ENCODE results near the gene IRF6.
"Not testable (repeated sequence)": the region's sequence is repeated elsewhere in the genome, so short reads cannot be mapped to it uniquely, and the experiment has no call there.

Gene IRF6

DNA sequence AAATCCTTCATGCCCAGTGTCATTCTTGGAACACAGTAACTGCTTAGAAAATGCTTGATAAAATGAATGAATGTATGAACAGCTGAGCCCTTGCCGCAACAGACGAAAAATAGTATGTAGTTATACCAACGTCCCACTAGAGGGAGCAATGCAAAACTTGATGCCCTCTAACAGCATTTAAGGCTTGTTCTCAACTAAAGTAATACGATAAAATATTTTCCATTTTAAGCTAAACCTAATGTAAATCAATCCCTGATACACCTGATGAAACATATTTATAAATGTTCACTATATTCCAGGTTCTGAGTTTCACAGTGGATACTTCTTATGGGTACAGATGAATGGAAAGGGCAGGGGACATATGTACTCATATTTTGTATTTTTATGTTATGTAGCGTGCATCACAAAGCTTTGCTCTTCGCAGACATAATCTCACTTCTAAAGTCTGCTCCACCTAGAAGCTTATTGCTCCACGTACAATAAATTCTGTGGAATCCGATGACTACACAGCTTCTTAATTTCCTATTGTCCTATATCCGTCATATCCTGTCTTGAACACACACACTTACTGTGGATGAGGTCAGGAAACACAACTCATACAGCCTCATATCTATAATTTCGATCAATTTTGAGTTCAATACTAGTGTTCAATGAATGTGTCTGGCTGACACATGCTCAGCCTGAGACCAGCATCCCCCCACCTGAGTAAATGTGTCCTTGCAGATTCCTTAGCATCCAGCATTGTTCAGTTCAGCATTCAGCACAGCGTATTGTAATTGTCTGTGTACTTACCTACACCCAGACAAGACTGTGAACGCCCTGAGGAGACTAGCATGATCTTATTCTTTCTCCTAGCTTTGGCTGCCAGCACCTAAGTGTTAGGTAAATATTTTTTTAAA, 17.4 kb upstream of the IRF6 start:
- no peak for DNase-seq (ENCODE audit: low read depth in 2 of 2)

- no peak for DNase-seq (ENCODE audit: low read depth in 2 of 2)
These were observed 16.8 kb upstream of the IRF6 start for GRCh38 chr1:209822706-209823105.

- no peak for DNase-seq (ENCODE audit: low read depth in 2 of 2)
These were observed 15.0 kb upstream of the IRF6 start for GRCh38 chr1:209820986-209821385.

GRCh38 chr1:209819058-209819457, 13.1 kb upstream of the IRF6 start:
- no peak for DNase-seq (ENCODE audit: low read depth in 2 of 2)

DNA sequence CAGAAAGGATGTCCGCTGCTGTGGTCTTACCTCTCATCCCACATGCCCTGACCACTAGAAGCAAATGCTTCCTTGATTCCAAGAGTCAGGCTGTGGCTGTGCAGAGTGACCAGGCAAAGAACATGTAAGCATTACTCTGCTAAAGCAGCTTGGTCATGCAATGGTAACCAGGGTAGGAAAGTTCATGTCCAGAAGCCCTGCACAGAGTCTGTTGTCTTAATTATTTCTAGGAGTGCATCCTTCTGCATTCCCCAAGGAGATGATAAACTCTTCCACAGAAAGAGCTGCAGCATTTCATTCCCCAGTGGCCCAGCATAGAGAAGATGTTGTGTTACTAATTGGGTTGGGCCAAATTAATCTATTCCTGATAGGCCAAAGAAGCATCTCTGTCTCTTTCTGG, 11.7 kb upstream of the IRF6 start:
- no peak for DNase-seq (ENCODE audit: low read depth in 2 of 2)

DNA sequence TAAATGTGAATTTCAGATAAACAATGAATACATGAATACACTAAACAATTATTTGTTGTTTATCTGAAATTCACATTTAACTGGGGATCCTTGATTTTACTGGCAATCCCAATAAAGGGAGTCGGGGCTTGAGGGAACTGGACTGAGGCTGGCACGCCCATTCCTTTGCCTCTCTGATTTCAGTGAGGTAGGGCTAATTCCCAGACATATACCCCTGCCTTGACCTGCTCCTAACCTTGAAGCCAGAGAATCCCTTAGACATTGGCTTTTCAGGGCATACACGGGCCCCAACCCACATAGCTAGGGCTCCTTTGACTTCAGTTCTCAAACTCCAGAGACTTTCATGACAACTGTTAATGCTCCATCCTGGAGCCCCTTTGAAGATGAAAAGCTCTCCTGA, 11.0 kb upstream of the IRF6 start:
- no peak for DNase-seq (ENCODE audit: low read depth in 2 of 2)

DNA sequence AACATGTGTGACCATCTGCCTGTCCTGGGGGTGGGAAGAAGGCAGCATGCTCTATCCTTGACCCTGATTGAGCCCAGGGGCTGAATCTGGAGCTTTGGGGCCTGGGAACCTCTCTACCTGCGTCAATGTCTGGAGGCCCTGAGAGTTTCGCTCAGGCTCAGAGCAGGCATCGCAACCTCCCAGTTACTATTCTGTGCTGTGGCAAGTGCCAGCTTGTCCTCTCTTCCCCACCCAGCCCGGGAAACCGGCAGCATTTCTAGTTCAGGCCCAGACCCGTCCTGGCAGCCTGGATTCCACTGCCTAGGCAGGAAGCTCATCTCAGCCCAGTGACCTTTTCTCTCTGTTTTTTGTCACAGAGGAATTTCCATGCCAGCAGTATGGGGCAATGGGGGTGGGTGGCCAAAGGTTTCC, 10.0 kb upstream of the IRF6 start:
- no peak for DNase-seq (ENCODE audit: low read depth in 2 of 2)

- no peak for DNase-seq (ENCODE audit: low read depth in 2 of 2)
These were observed 9.5 kb upstream of the IRF6 start for GRCh38 chr1:209815490-209815889.

DNA sequence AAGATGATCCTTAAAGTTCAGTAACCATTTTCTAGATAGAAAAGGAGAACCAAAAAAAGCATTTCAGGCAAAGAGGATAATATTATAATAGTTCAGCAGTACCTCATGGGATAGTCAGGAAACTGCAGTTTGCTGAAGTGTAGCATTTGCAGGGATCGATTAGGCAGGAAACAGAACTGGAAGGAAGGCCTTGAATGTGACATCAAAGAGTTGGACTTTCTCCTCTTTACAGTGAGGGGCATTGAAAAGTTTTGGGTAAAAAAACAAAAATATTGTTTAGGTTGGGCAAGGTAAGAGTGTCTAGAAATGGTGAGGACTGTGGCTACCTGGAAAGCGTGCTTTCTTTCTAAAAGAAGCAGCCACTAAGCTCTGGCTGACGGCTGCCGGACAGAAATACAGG, 8.0 kb upstream of the IRF6 start:
- DNase-seq (ENCODE audit: low read depth in 2 of 2) = no peak

DNA sequence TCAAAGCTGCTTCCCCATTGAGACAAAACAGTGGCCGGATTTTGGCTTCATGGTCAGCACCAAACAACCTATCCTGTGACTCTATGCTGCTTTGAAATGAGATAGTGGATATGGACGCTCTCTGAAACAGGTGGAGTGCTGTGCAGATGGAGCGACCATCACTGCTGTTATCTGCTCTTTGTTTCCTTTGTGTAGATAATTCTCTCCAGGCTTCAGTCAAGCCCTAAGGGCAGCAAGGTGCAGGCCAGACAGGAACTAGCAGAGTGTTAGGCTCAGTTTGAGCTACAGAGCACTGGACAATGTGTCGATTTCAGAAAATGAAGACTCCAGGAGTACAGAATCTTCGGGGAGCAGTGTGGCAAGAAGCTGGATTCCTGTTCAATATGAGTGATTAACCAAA, 4.8 kb upstream of the IRF6 start:
- DNase-seq (ENCODE audit: low read depth in 2 of 2) = no peak

DNA sequence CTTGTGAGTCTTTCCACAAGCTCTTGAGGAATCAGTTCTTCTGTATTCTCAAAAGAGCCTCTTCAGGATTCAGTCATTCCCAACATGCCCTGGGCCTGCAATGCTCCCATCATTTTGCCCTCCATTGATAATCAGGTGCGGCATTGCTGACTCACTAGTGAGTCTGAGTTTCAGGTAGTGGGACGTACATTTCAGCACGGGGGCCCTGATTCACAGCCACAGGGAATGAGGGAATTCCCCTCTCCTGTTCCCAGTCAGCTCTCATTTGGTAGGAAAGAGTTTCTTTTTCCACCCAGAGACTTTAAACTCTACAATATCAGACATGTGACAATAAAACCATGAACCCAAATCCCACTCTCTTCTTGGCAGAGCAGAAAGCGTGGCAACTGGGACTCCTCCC, 3.7 kb upstream of the IRF6 start:
- DNase-seq (ENCODE audit: low read depth in 2 of 2) = no peak

GRCh38 chr1:209808059-209808581, 2.2 kb upstream of the IRF6 start:
- DNase-seq (ENCODE audit: low read depth in 2 of 2) = no peak

DNA sequence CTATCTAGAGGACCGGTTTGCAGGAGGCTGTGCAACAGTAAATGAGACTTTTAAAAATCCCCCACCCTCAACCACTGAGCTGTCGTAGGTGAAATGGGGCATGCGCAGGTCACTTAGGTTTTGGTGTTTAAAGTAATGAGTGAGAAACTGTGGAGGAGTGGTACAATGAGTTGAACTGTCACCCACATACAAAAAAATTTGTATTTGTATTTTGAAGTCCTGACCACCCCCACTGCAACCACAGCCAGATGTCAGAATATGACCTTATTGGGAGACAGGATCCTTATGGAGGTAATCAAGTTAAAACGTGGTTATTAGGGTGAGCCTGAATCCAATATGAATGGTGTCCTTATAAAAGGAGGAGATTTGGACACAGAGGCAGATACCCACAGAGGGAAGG, 1.6 kb upstream of the IRF6 start:
- DNase-seq (ENCODE audit: low read depth in 2 of 2) = no peak

DNA sequence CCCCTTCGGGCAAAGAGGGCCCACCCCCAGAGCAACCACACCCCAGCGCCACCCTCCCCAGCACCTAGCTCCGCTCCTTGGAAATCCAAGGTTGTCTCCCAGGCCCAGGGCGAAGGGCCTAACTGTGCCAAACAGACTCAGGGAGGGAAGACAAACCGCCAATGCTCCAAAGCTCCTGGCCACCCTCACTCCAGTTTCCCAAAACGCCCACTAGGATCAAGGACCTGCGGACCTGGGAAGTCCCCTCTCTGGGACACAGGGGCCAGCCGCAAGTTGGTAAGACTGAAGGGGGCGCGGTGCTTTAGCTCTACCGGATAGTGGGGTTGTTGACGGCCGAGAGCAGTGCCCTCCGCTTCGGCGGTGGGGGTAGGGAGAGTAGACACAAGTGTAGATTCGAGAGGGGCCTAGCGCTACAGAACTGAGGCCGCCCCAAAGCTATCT, 581 bp downstream of the IRF6 start:
- DNase-seq (ENCODE audit: low read depth in 2 of 2) = no peak

DNA sequence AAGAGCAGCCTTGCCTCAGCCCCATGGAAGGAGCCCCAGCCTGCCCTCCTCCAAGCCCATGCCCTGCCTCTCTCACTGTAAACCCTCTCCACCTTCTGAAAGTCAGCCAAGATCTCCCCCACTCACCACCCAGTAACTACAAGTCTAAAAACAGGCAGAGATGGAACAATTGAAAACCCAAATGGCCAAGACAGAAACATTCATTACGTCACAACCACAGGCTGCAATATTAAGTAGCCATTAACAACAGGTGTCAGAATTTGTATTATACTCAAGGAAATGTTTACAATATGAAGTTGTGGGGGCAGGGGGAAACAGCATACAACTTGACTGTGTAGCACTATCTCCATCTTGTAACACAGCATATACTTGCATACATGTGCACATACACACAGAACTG, 2.4 kb downstream of the IRF6 start:
- DNase-seq (ENCODE audit: low read depth in 2 of 2) = no peak

- DNase-seq (ENCODE audit: low read depth in 2 of 2) = no peak
These were observed 3.2 kb downstream of the IRF6 start for GRCh38 chr1:209802780-209803152.

DNA sequence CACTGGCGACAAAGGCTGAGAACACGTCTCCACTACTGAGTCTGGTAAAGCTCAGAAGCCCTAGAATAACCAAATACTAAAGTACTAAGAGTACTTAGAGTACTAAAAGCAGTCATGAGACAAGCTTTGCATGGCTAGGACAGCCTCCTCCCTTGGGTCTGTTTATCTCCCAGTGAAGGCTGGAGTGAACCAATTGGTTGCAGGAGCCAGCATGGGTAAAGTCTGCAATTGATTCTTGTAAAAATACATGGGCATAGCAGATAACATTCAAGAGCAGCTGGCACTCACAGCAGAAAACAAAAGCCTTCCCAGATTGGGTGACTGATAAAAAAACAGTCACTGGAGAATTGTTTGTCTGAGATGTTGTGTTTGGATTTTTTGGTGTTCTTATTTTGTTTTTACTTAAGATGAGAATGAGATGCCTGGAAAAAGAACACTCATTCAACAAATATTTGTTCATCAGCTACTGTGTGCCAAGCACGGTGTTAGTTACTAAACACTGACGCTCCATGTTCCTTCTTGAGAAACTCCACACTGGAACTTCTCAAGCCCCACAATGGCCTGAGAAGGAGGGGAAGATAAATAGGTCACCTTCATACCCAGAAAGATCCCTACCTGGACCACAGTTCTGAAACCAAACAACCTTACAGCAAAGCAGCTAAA, 3.7 kb downstream of the IRF6 start:
- DNase-seq (ENCODE audit: low read depth in 2 of 2) = no peak

- DNase-seq (ENCODE audit: low read depth in 2 of 2) = no peak
These were observed 4.7 kb downstream of the IRF6 start for GRCh38 chr1:209800984-209801834.

- no peak for DNase-seq (ENCODE audit: low read depth in 2 of 2)
These were observed 7.8 kb downstream of the IRF6 start for GRCh38 chr1:209797978-209798639.

- DNase-seq (ENCODE audit: low read depth in 2 of 2) = not testable (repeated sequence)
These were observed 12.2 kb downstream of the IRF6 start for GRCh38 chr1:209793711-209794110.

DNA sequence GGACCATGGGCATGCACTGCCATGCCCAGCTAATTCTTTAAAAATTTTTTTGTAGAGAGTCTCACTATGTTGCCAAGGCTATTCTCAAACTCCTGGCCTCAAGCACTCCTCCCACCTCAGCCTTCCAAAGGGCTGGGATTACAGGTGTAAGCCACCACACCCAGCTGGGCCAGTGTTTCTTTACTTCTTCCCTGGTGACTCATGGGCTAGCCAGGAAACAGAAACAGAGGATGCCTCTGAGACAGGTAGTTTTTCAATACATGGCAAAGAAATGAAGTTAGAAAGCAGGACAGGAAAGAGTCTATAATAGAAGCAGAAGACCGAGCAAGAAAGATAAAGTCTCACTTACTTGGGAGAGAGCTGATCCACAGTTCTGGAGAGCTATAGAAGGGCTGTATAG, 14.0 kb downstream of the IRF6 start:
- DNase-seq (ENCODE audit: low read depth in 2 of 2) = no peak

Data from activated CD8-positive, alpha-beta memory T cell treated with anti-CD3 and anti-CD28 coated beads for 4 hours (primary cell).